Naive B cell (primary cell): ENCODE results near the gene PMEL. TPM values are rescaled to one million over a fixed set of nuclear protein-coding genes. Genes with fewer than 3 reads are reported as not detected.
A peak's percentile ranks its signal among the peaks of the same experiment; 100 is the strongest.
"Not testable (repeated sequence)": the region's sequence is repeated elsewhere in the genome, so short reads cannot be mapped to it uniquely, and the experiment has no call there.

Experiments used
- ATAC-seq, 2 donors: fragments of 150-1000 bp; cut with Tn5 transposase; 2 replicates each; pipeline ENCODE4 v1.10.0; 2021; ENCODE audit warnings: low read depth in 2 of 2, mild to moderate bottlenecking in 2 of 2, moderate library complexity in 2 of 2
- DNase-seq: peaks from one replicate; pipeline ENCODE4 v3.0.0; 2022
- H3K27ac Mint-ChIP-seq, 6 donors: one replicate each; pipeline ENCODE4 v1.8.0; 2020 to 2022; ENCODE audit warnings: mild to moderate bottlenecking in 6 of 6, mixed read lengths in 6 of 6, moderate library complexity in 5 of 6, inconsistent platforms in 2 of 6
- H3K27me3 Mint-ChIP-seq, 3 donors: one replicate each; pipeline ENCODE4 v1.8.0; 2021 to 2022; ENCODE audit warnings: mixed read lengths in 3 of 3, mild to moderate bottlenecking in 1 of 3
- H3K36me3 Mint-ChIP-seq, 2 donors: one replicate each; pipeline ENCODE4 v1.8.0; 2020 to 2022; ENCODE audit warnings: mixed read lengths in 2 of 2, inconsistent platforms in 1 of 2, mild to moderate bottlenecking in 1 of 2
- H3K4me1 Mint-ChIP-seq, 3 donors: one replicate each; pipeline ENCODE4 v1.8.0; 2020 to 2022; ENCODE audit warnings: mixed read lengths in 3 of 3, inconsistent platforms in 1 of 3, mild to moderate bottlenecking in 1 of 3, moderate library complexity in 1 of 3
- H3K4me3 Mint-ChIP-seq, 8 donors: one replicate each; pipeline ENCODE4 v1.8.0; 2020 to 2022; ENCODE audit warnings: mild to moderate bottlenecking in 8 of 8, mixed read lengths in 8 of 8, moderate library complexity in 8 of 8, inconsistent platforms in 2 of 8
- H3K9me3 Mint-ChIP-seq, 7 donors: one replicate each; pipeline ENCODE4 v1.8.0; 2020 to 2022; ENCODE audit warnings: mixed read lengths in 7 of 7, mild to moderate bottlenecking in 5 of 7, inconsistent platforms in 2 of 7, moderate library complexity in 1 of 7
- polyA plus RNA-seq, 6 donors: library from polyadenylated mRNA; unstranded; fragments of 300-500 nt; fragmentation: Illumina TruSeq; gene quantifications; one replicate each; pipeline ENCODE4 v1.2.3, GENCODE V29; 2021; ENCODE audit warnings: low read depth in 6 of 6

PMEL gene
- polyA plus RNA-seq, 6 donors from 2014 or later, result 0.38 TPM; not detected in 5

GRCh38 chr12:55931780-55932550 lies 33.9 kb downstream of the PMEL start:
- Mint-ChIP-seq H3K4me1 (peaks cover 61 to 79% (median 69%) of the 10 kb centered on the region in 3 donors), H3K27me3 (no peaks in the 10 kb centered on the region), H3K4me3 (peak overlapping the region; percentile 93 to 100 (median 98)), H3K27ac (peak overlapping the region; percentile 96 to 98 (median 98)), H3K36me3 (peaks cover 2 to 11% of the 10 kb centered on the region in 2 donors), H3K9me3 (no peaks in the 10 kb centered on the region)
- peak; percentile 25 for DNase-seq
- no peak for ATAC-seq

GRCh38 chr12:55931317-55931779 lies 34.5 kb downstream of the PMEL start:
- H3K36me3 Mint-ChIP-seq, result peaks cover 0 to 10% of the 10 kb centered on the region in 2 donors
- H3K27me3 Mint-ChIP-seq, result no peaks in the 10 kb centered on the region
- no peak for DNase-seq

GRCh38 chr12:55930771-55931316 lies 35.0 kb downstream of the PMEL start, which contains the start of gene DGKA:
Gene DGKA, plus strand, starts transcription at chr12:55931162. Its CDS starts 5,342 bp downstream, at chr12:55936504.
- DNase-seq (peak; percentile 28), ATAC-seq (no peak)
- Mint-ChIP-seq H3K4me3 (peak within 1 kb of the TSS; percentile 93 to 100 (median 98)), H3K9me3 (no peaks in the 10 kb centered on the region), H3K36me3 (peaks cover 0 to 10% of the 10 kb centered on the region in 2 donors), H3K27ac (peak within 1 kb of the TSS; percentile 96 to 98 (median 97)), H3K4me1 (peaks cover 64 to 80% (median 68%) of the 10 kb centered on the region in 3 donors), H3K27me3 (no peaks in the 10 kb centered on the region)

More at GRCh38 chr12:55931317-55931779, 34.5 kb downstream of the PMEL start:
- Mint-ChIP-seq H3K27ac (peak overlapping the region; percentile 96 to 98 (median 97)), H3K4me3 (peak overlapping the region; percentile 93 to 100 (median 98)), H3K4me1 (peaks cover 65 to 80% (median 68%) of the 10 kb centered on the region in 3 donors), H3K9me3 (no peaks in the 10 kb centered on the region)
- ATAC-seq, result no peak

- H3K27ac Mint-ChIP-seq, result peak overlapping the region; percentile 95 to 98 (median 97)
- no peaks in the 10 kb centered on the region for H3K27me3 Mint-ChIP-seq
- H3K4me3 Mint-ChIP-seq, result peak overlapping the region; percentile 93 to 100 (median 98)
- H3K9me3 Mint-ChIP-seq, result no peaks in the 10 kb centered on the region
- ATAC-seq (peak; percentile 70 to 72), DNase-seq (peak; percentile 89)
- peaks cover 0 to 10% of the 10 kb centered on the region in 2 donors for H3K36me3 Mint-ChIP-seq
- peaks cover 62 to 76% (median 73%) of the 10 kb centered on the region in 3 donors for H3K4me1 Mint-ChIP-seq
Measured at GRCh38 chr12:55929306-55929791, 36.5 kb downstream of the PMEL start.

- H3K27ac Mint-ChIP-seq, result peak within 1 kb of the TSS; percentile 97 to 99 (median 98)
- peak; percentile 2 to 9 for ATAC-seq
- no peaks in the 10 kb centered on the region for H3K9me3 Mint-ChIP-seq
- DNase-seq, result peak; percentile 45
- peaks cover 0 to 10% of the 10 kb centered on the region in 2 donors for H3K36me3 Mint-ChIP-seq
- peak within 1 kb of the TSS; percentile 94 to 100 (median 99) for H3K4me3 Mint-ChIP-seq
- peaks cover 57 to 72% (median 69%) of the 10 kb centered on the region in 3 donors for H3K4me1 Mint-ChIP-seq
- no peaks in the 10 kb centered on the region for H3K27me3 Mint-ChIP-seq
Measured at GRCh38 chr12:55927588-55928502, 38.0 kb downstream of the PMEL start, which contains the start of gene PYM1. Gene PYM1, minus strand, starts transcription at chr12:55927894. Its CDS starts 133 bp downstream, at chr12:55927761.

- Mint-ChIP-seq H3K36me3 (peaks cover 0 to 10% of the 10 kb centered on the region in 2 donors), H3K27ac (peak overlapping the region; percentile 97 to 99 (median 98)), H3K9me3 (no peaks in the 10 kb centered on the region), H3K27me3 (no peaks in the 10 kb centered on the region), H3K4me1 (peaks cover 55 to 66% (median 66%) of the 10 kb centered on the region in 3 donors), H3K4me3 (peak overlapping the region; percentile 94 to 100 (median 99))
- DNase-seq, result peak; percentile 78
- ATAC-seq, result peak; percentile 56 to 62
Measured at GRCh38 chr12:55926738-55927587, 38.9 kb downstream of the PMEL start.

- DNase-seq, result peak; percentile 5
- ATAC-seq, result peak; percentile 1 to 12
- Mint-ChIP-seq H3K27ac (peak overlapping the region; percentile 80 to 99 (median 98)), H3K27me3 (no peaks in the 10 kb centered on the region), H3K36me3 (peaks cover 0 to 3% of the 10 kb centered on the region in 2 donors), H3K4me1 (peaks cover 53 to 62% (median 60%) of the 10 kb centered on the region in 3 donors), H3K9me3 (no peaks in the 10 kb centered on the region), H3K4me3 (peak overlapping the region; percentile 94 to 100 (median 99))
Measured at GRCh38 chr12:55925870-55926737, 39.7 kb downstream of the PMEL start.

- Mint-ChIP-seq H3K36me3 (no peaks in the 10 kb centered on the region), H3K27me3 (no peaks in the 10 kb centered on the region), H3K4me1 (peaks cover 46 to 55% (median 53%) of the 10 kb centered on the region in 3 donors), H3K9me3 (no peaks in the 10 kb centered on the region), H3K27ac (peak overlapping the region in 5 of 6 donors; percentile 71 to 98 (median 87)), H3K4me3 (peak overlapping the region in 7 of 8 donors; percentile 94 to 100 (median 99))
- DNase-seq (no peak), ATAC-seq (no peak)
Measured at GRCh38 chr12:55925371-55925770, 40.5 kb downstream of the PMEL start.

- not testable (repeated sequence) for H3K36me3 Mint-ChIP-seq, H3K27me3 Mint-ChIP-seq, DNase-seq, H3K9me3 Mint-ChIP-seq, ATAC-seq
- Mint-ChIP-seq H3K4me3 (peak overlapping the region in 1 of 8 donors; percentile 79), H3K27ac (peak overlapping the region in 2 of 6 donors; percentile 26 to 33), H3K4me1 (peaks cover 33 to 41% (median 38%) of the 10 kb centered on the region in 3 donors)
Measured at GRCh38 chr12:55923648-55924047, 42.2 kb downstream of the PMEL start.

GRCh38 chr12:55922126-55922525 lies 43.7 kb downstream of the PMEL start:
- ATAC-seq (no peak), DNase-seq (no peak)
- Mint-ChIP-seq H3K36me3 (no peaks in the 10 kb centered on the region), H3K4me1 (peaks cover 28 to 35% (median 30%) of the 10 kb centered on the region in 3 donors), H3K9me3 (no peaks in the 10 kb centered on the region), H3K27ac (no peak overlapping the region), H3K27me3 (no peaks in the 10 kb centered on the region), H3K4me3 (peak overlapping the region in 1 of 8 donors; percentile 66)

GRCh38 chr12:55919032-55919431 lies 46.8 kb downstream of the PMEL start:
- H3K4me3 Mint-ChIP-seq, H3K27me3 Mint-ChIP-seq, H3K27ac Mint-ChIP-seq, DNase-seq, H3K36me3 Mint-ChIP-seq, ATAC-seq, H3K9me3 Mint-ChIP-seq: not testable (repeated sequence)
- peaks cover 19 to 27% (median 23%) of the 10 kb centered on the region in 3 donors for H3K4me1 Mint-ChIP-seq
